ENCODE data around the gene ERFE.
A peak's percentile ranks its signal among the peaks of the same experiment; 100 is the strongest.

Gene ERFE

GRCh38 chr2:238157506-238158017 lies 1.2 kb upstream of the ERFE start:
- no peak for DNase-seq

GRCh38 chr2:238158018-238158508 lies 707 bp upstream of the ERFE start:
- no peak for DNase-seq

- DNase-seq: peak; percentile 32
Observed at GRCh38 chr2:238159071-238159539, 335 bp downstream of the ERFE start.

GRCh38 chr2:238159661-238160205 lies 963 bp downstream of the ERFE start:
- no peak for DNase-seq

GRCh38 chr2:238160206-238161129 lies 1.7 kb downstream of the ERFE start:
- peak; percentile 12 for DNase-seq

GRCh38 chr2:238161291-238162051 lies 2.7 kb downstream of the ERFE start:
- DNase-seq: no peak

- peak; percentile 10 for DNase-seq
Observed at GRCh38 chr2:238162251-238162845, 3.6 kb downstream of the ERFE start.

GRCh38 chr2:238162846-238163441 lies 4.2 kb downstream of the ERFE start:
- DNase-seq: peak; percentile 10

GRCh38 chr2:238163481-238164198 lies 4.9 kb downstream of the ERFE start:
- DNase-seq: peak; percentile 10

GRCh38 chr2:238164906-238165287 lies 6.1 kb downstream of the ERFE start:
- DNase-seq: no peak

GRCh38 chr2:238165288-238165921 lies 6.6 kb downstream of the ERFE start:
- DNase-seq: no peak

- no peak for DNase-seq
Observed at GRCh38 chr2:238166391-238167343, 7.9 kb downstream of the ERFE start.

GRCh38 chr2:238167344-238167715 lies 8.6 kb downstream of the ERFE start:
- no peak for DNase-seq

GRCh38 chr2:238167761-238168160 lies 9.0 kb downstream of the ERFE start:
- DNase-seq: no peak

GRCh38 chr2:238168196-238169047 lies 9.7 kb downstream of the ERFE start:
- no peak for DNase-seq

- DNase-seq: no peak
Observed at GRCh38 chr2:238169048-238169707, 10.4 kb downstream of the ERFE start.

- no peak for DNase-seq
Observed at GRCh38 chr2:238169708-238170251, 11.0 kb downstream of the ERFE start.

All from activated naive CD4-positive, alpha-beta T cell treated with anti-CD3 and anti-CD28 coated beads, Interleukin-2, amount 50 U/mL, for 16 hours (primary cell).